Heart left ventricle (tissue), 16 donors: ENCODE data around the gene SCN8A. TPM values are rescaled to one million over a fixed set of nuclear protein-coding genes. Genes with fewer than 3 reads are reported as not detected.

Experiments used
- ATAC-seq, 4 donors: fragments of 200-7000 bp; cut with Tn5 transposase; one replicate each; pipeline ENCODE4 v1.9.1; 2020 to 2022; ENCODE audit warnings: moderate library complexity in 4 of 4, mild to moderate bottlenecking in 3 of 4, moderate number of reproducible peaks in 1 of 4
- DNase-seq, 5 donors: peaks; one replicate each; pipeline ENCODE4 v3.0.0-alpha.2; 2020
- H3K27ac ChIP-seq, 12 donors: fragments of 200-600 bp; sonication (generic) in 4 of 12; one replicate each; pipeline versions ENCODE4 v1.5.0 to v1.8.0; 2016 to 2022; ENCODE audit warnings: mild to moderate bottlenecking in 2 of 12
- H3K27me3 ChIP-seq, 9 donors: fragments of 200-600 bp; sonication (generic) in 2 of 9; one replicate each; pipeline versions ENCODE4 v1.5.1 to v1.8.0; 2016 to 2022; ENCODE audit warnings: mild to moderate bottlenecking in 3 of 9
- H3K36me3 ChIP-seq, 9 donors: fragments of 200-600 bp; sonication (generic) in 2 of 9; one replicate each; pipeline versions ENCODE4 v1.5.0 to v1.8.0; 2018 to 2022; ENCODE audit warnings: mild to moderate bottlenecking in 2 of 9
- H3K4me1 ChIP-seq, 12 donors: fragments of 200-600 bp; sonication (generic) in 4 of 12; one replicate each; pipeline versions ENCODE4 v1.5.0 to v1.8.0; 2016 to 2022; ENCODE audit warnings: mild to moderate bottlenecking in 3 of 12
- H3K4me3 ChIP-seq, 12 donors: fragments of 200-600 bp; sonication (generic) in 4 of 12; one replicate each; pipeline versions ENCODE4 v1.5.0 to v1.8.0; 2017 to 2022; ENCODE audit warnings: mild to moderate bottlenecking in 9 of 12, moderate library complexity in 4 of 12
- H3K9me3 ChIP-seq, 12 donors: fragments of 200-600 bp; sonication (generic) in 4 of 12; one replicate each; pipeline versions ENCODE4 v1.5.0 to v1.8.0; 2016 to 2022; ENCODE audit warnings: mild to moderate bottlenecking in 1 of 12
- CTCF ChIP-seq, 12 donors: fragments of 200-600 bp; sonication (generic) in 4 of 12; IDR thresholded peaks; one replicate each; pipeline versions ENCODE4 v1.5.0 to v1.8.0; 2018 to 2022; ENCODE audit warnings: antibody characterized with exemption in 12 of 12, mild to moderate bottlenecking in 5 of 12
- POLR2A ChIP-seq, 2 donors: fragments of 450-650 bp; IDR thresholded peaks; one replicate each; pipeline ENCODE4 v1.6.1; 2017; ENCODE audit warnings: antibody characterized with exemption in 2 of 2, mild to moderate bottlenecking in 2 of 2, moderate library complexity in 2 of 2
- WGBS, 4 donors: extraction: QIAGEN DNeasy Blood & Tissue Kit in 2 of 4; methylation state at CpG; one replicate each; pipeline versions ENCODE4 v1.1.5 to v1.1.7; 2013 to 2018; 5-methylcytosine and 5-hydroxymethylcytosine counted together
- intact Hi-C, 10 donors: fragments of 100-400 bp; cut with DNase I; formaldehyde crosslinking; loops; one replicate each; pipeline versions ENCODE4 v1.11.1 to v1.14.2; 2022
- polyA plus RNA-seq, 2 donors: library from polyadenylated mRNA; stranded (reverse); fragments of 200-250 nt; gene quantifications; one replicate each; pipeline ENCODE4 v1.2.3, GENCODE V29; 2013
- total RNA-seq, 9 donors: library from RNA; depleted of rRNA in 2 of 9; stranded (reverse); fragments of >200 nt in 2 of 9; fragmentation: NEBNext Ultra II Directional in 3 of 9; extraction: Animal tissue kit (Norgen Biotek cat#: 25700) in 3 of 9; gene quantifications; one replicate each; pipeline versions ENCODE4 v1.1.0 to v1.2.4, GENCODE V29; 2016 to 2023
- donor health status: ischemic (EF 13 %, LVEDD 7.1; RV severe dilation, severe dysfunction).
- donor health status: healthy with polysubstance abuse.
- donor health status: DM: no; HTN: yes; CAD: no.
- donor health status: DM: no; HTN: no; CAD: no.
- donor health status: ischemic (EF 25% LVEDD 6.9; RV normal size, moderate dysfunction).
- donor health status: ischemic (EF 25% LVEDD 5.7; RV mildly dilated, moderate dysfunction).
- donor health status: healthy.
- donor health status: DM: yes; HTN: yes; CAD: no.
- donor health status: ischemic (EF 35%, LVEDD 5.7; RV mildly dilated, moderate dysfunction).
- donor health status: nonischemic (EF 11% LVEDD 7.7; RV severe dilation, severe dysfunction).
- donor health status: DM: yes; HTN: yes; CAD: no.
- donor health status: PGD.
- donor health status: ischemic (EF 29% LVEDD 5.4; RV normal size, mild dysfunction).
- donor health status: nonischemic (EF 23%, LVEDD 6.1; RV moderate dilation, normal function).

The SCN8A gene
- total and polyA plus RNA-seq, 11 donors = 0.17 to 0.97 (median 0.32) TPM

GRCh38 chr12:51667269-51667668 lies 76.2 kb downstream of the SCN8A start:
- Histone ChIP-seq H3K36me3 (no peaks in the 10 kb centered on the region), H3K27ac (no peak overlapping the region), H3K4me1 (no peaks in the 10 kb centered on the region), H3K9me3 (no peaks in the 10 kb centered on the region), H3K4me3 (no peak overlapping the region), H3K27me3 (no peaks in the 10 kb centered on the region)
- TF ChIP-seq POLR2A (IDR thresholded peaks at IDR 0.05) = no peak
- TF ChIP-seq CTCF (IDR thresholded peaks at IDR 0.05) = no peak
- 98 to 100% (median 99%) methylated on average over 2 of the region's 2 CpGs for WGBS, 4 donors
- ATAC-seq (no peak), DNase-seq (no peak)
- intact Hi-C loops = no loop called here

- H3K4me3 ChIP-seq = no peak overlapping the region
- 78 to 86% (median 85%) methylated on average over 2 of the region's 2 CpGs for WGBS, 4 donors
- no peaks in the 10 kb centered on the region for H3K36me3 ChIP-seq
- H3K9me3 ChIP-seq = no peaks in the 10 kb centered on the region
- H3K27me3 ChIP-seq = no peaks in the 10 kb centered on the region
- DNase-seq (no peak), ATAC-seq (no peak)
- intact Hi-C loops = no loop called here
- TF ChIP-seq CTCF (IDR thresholded peaks at IDR 0.05) (no peak), POLR2A (IDR thresholded peaks at IDR 0.05) (no peak)
- H3K27ac ChIP-seq = no peak overlapping the region
- no peaks in the 10 kb centered on the region for H3K4me1 ChIP-seq
Measured at GRCh38 chr12:51669271-51669670, 78.2 kb downstream of the SCN8A start.

- Histone ChIP-seq H3K27me3 (no peaks in the 10 kb centered on the region), H3K4me3 (no peak overlapping the region), H3K27ac (no peak overlapping the region), H3K4me1 (no peaks in the 10 kb centered on the region), H3K9me3 (no peaks in the 10 kb centered on the region), H3K36me3 (no peaks in the 10 kb centered on the region)
- TF ChIP-seq POLR2A (IDR thresholded peaks at IDR 0.05) = no peak
- no peak for TF ChIP-seq CTCF (IDR thresholded peaks at IDR 0.05)
- WGBS, 4 donors = 91 to 98% (median 97%) methylated on average over 1 of the region's 1 CpG
- intact Hi-C loops = no loop called here
- ATAC-seq = no peak
- DNase-seq = no peak
Measured at GRCh38 chr12:51669996-51670395, 79.0 kb downstream of the SCN8A start.

- intact Hi-C loops = no loop called here
- Histone ChIP-seq H3K27ac (no peak overlapping the region), H3K4me1 (no peaks in the 10 kb centered on the region), H3K9me3 (no peaks in the 10 kb centered on the region), H3K27me3 (no peaks in the 10 kb centered on the region), H3K36me3 (no peaks in the 10 kb centered on the region), H3K4me3 (no peak overlapping the region)
- no peak for ATAC-seq
- no peak for DNase-seq
- TF ChIP-seq CTCF (IDR thresholded peaks at IDR 0.05) (no peak), POLR2A (IDR thresholded peaks at IDR 0.05) (no peak)
- 37 to 61% (median 50%) methylated on average over 1 of the region's 1 CpG for WGBS, 4 donors
Measured at GRCh38 chr12:51672334-51672733, 81.3 kb downstream of the SCN8A start.
